ENCODE results near the gene MSH3.

The MSH3 gene

DNA sequence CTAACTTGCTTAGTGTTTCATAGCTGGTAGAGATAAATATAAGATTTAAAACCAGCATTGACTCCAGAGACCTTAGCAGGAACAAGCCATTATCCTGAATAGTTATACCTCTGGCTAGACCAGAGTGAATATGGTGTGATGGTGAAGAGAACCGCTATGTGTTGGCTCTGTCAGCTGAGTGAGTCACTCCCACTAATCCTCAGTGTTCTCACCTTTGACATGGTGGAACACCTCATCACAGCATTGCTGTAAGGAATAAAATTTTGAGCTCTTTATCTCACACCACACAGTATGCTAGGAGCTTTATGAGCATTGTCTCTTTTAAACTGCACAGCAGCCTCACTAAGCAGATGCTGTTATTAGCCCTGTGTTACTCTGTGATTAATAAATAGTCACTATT is 91.0 kb downstream of the MSH3 start:
- no peak overlapping the region for H3K4me3 ChIP-seq (ENCODE audit: low read depth, low read length)
- TF ChIP-seq, protein P1, sequence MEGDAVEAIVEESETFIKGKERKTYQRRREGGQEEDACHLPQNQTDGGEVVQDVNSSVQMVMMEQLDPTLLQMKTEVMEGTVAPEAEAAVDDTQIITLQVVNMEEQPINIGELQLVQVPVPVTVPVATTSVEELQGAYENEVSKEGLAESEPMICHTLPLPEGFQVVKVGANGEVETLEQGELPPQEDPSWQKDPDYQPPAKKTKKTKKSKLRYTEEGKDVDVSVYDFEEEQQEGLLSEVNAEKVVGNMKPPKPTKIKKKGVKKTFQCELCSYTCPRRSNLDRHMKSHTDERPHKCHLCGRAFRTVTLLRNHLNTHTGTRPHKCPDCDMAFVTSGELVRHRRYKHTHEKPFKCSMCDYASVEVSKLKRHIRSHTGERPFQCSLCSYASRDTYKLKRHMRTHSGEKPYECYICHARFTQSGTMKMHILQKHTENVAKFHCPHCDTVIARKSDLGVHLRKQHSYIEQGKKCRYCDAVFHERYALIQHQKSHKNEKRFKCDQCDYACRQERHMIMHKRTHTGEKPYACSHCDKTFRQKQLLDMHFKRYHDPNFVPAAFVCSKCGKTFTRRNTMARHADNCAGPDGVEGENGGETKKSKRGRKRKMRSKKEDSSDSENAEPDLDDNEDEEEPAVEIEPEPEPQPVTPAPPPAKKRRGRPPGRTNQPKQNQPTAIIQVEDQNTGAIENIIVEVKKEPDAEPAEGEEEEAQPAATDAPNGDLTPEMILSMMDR (IDR thresholded peaks at IDR 0.05; ENCODE audit: borderline replicate concordance, insufficient read depth, low read depth, low read length), result no peak

DNA sequence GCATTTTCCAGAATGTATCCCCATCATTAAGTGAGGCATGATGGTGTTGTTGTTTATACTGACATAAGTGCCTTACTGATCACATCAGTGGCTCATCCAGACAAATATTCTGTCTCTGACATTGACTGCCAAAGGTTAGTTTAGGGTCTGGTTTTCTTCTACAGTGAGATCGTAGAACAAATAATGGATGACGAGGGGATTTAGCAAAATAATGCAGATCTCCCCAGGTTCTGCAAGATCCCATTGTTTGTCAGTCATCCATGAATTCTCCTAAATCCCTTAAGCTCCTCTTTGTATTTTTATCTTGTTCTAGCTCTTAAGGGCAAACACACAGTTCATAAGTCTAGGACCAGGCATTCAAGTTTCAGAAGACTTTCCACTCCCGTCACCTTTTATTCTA is 93.5 kb downstream of the MSH3 start:
- H3K4me3 ChIP-seq (ENCODE audit: low read depth, low read length), result no peak overlapping the region
- TF ChIP-seq, protein P1 (IDR thresholded peaks at IDR 0.05; ENCODE audit: borderline replicate concordance, insufficient read depth, low read depth, low read length), result no peak

DNA sequence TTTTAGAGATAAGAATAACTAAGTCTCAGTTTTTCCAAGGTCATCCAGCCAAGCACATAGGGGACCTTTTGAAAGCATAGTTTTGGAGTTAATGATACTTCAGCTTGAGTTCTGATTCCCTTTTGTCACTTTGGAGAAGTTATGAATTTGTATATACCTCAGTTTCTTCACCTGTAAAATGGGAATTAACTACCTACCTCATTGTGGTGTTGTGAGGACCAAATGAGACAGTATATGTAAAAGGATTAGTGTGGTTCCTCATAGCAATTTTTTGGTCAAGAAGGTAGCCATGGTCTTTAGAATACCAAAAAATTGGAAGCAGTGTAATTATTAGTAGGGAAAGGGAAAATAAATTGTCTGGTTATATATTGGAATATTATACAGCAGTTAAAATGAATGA is 98.0 kb downstream of the MSH3 start:
- TF ChIP-seq, protein P1 (IDR thresholded peaks at IDR 0.05; ENCODE audit: borderline replicate concordance, insufficient read depth, low read depth, low read length), result no peak
- H3K4me3 ChIP-seq (ENCODE audit: low read depth, low read length), result no peak overlapping the region

DNA sequence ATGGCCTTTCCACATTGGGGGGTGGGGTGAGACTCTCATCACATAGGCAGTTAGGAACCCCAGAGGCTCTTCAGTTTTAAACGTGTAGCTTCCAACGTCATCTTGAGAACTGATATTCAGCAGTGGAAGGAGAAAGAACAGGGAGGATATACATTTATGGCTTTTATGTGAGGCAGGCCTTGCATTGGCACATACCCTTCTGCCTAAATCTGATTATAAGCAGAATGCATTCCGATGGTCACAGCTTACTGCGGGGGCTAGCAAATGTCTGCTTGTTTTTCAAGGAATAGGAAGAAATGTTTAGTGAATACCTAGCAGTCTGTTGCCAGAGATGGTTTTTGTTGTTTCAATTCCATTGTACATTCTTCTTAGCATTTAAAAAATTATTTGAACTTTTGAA is 99.3 kb downstream of the MSH3 start:
- TF ChIP-seq, protein P1 (IDR thresholded peaks at IDR 0.05; ENCODE audit: borderline replicate concordance, insufficient read depth, low read depth, low read length), result no peak
- no peak overlapping the region for H3K4me3 ChIP-seq (ENCODE audit: low read depth, low read length)

DNA sequence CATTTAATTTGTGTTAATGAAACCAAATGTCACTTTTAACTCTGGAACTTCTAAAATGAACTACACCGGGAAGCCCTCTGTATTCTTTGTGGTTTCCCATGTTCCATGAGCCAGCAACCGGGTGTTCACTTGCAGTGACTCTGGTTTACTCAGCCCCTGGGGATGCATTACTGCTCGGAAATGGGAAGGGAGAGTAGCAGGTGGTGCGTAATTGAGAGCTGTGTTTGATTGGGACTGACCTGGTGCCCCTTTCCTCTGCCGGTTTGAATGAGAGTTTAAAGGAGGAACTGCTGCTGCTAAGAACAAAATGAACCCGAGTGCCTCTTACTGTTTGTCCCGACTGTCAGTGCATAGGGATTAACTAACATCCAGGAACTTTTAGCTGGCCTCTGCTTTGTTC is 100.4 kb downstream of the MSH3 start:
- TF ChIP-seq, protein P1 (IDR thresholded peaks at IDR 0.05; ENCODE audit: borderline replicate concordance, insufficient read depth, low read depth, low read length), result no peak
- H3K4me3 ChIP-seq (ENCODE audit: low read depth, low read length), result no peak overlapping the region

DNA sequence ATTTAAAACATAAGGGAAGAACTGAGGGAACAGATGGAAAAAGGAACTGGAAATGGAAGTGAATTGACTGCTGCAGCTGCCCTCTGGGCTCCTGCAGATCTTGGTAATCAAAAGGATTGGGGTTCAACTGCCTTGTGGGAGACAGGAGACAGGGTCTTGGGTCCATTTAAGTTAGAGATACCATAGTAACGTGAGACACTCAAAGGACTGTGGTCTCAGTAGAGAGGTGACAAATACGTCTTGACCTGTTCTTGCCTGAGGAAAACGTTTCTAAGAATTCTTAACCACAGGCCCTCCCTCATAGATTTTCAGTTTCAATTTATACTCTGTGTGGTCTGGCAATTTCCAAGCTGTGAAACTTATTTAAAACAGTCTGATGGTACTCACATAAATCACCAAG is 101.2 kb downstream of the MSH3 start:
- H3K4me3 ChIP-seq (ENCODE audit: low read depth, low read length), result no peak overlapping the region
- TF ChIP-seq, protein P1 (IDR thresholded peaks at IDR 0.05; ENCODE audit: borderline replicate concordance, insufficient read depth, low read depth, low read length), result no peak

DNA sequence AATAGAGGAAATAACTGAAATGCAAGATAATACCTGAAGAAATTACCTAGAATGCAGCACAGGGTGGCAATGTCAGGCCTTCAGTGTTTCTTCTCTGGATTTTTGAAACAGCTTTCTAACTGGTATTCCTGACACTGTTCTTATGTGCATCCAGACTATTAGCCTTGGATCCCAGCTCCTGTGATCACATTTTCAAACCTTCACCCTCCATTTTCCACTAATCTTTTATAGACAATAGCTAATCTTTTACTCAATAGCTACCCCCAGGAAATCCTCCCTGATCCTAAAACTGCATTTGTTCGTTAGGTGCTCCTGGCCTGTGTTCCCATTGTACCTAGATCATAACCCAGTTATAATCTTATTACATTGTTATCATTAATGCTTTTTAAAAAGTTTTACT is 101.8 kb downstream of the MSH3 start:
- H3K4me3 ChIP-seq (ENCODE audit: low read depth, low read length), result no peak overlapping the region
- TF ChIP-seq, protein P1 (IDR thresholded peaks at IDR 0.05; ENCODE audit: borderline replicate concordance, insufficient read depth, low read depth, low read length), result no peak

All from GM12875 (cell line).